GM12878 (cell line): ENCODE results near the gene ZFHX2.

ENCODE experiments used
- EZH2 ChIP-seq: IDR thresholded peaks from 2 replicates; pipeline ENCODE4 v1.6.1; 2012; ENCODE audit warnings: low read depth, mild to moderate bottlenecking, control low read depth, inconsistent platforms, low read length, borderline replicate concordance; ENCODE audit not compliant: control insufficient read depth
- FOS ChIP-seq: IDR thresholded peaks from 3 replicates; pipeline ENCODE4 v1.6.1; 2011; ENCODE audit warnings: borderline replicate concordance; ENCODE audit not compliant: insufficient read length; ENCODE audit errors: extremely low read depth
- GABPA ChIP-seq: IDR thresholded peaks from 2 replicates; pipeline ENCODE4 v1.6.1; 2014; ENCODE audit warnings: antibody characterized with exemption, low read depth, mild to moderate bottlenecking, inconsistent platforms
- HCFC1 ChIP-seq: fragments of 150-350 bp; IDR thresholded peaks from 2 replicates; pipeline ENCODE4 v1.6.1; 2014; ENCODE audit warnings: low read length
- POLR2A ChIP-seq: IDR thresholded peaks from 2 replicates; pipeline ENCODE4 v1.6.1; 2011; ENCODE audit warnings: low read depth, mild to moderate bottlenecking, low read length
- SP1 ChIP-seq: IDR thresholded peaks from one replicate; pipeline ENCODE4 v1.6.1; 2011; ENCODE audit warnings: low read depth, low read length
- TARDBP ChIP-seq: IDR thresholded peaks from 2 replicates; pipeline ENCODE4 v1.6.1; 2016; ENCODE audit warnings: borderline replicate concordance
- ZNF207 ChIP-seq: fragments of 450-650 bp; IDR thresholded peaks from 2 replicates; pipeline ENCODE4 v1.6.1; 2014; ENCODE audit warnings: antibody characterized with exemption, mild to moderate bottlenecking, borderline replicate concordance

- no peak for TF ChIP-seq GABPA
- TF ChIP-seq SP1, result no peak
- TF ChIP-seq POLR2A, result no peak
- no peak for TF ChIP-seq EZH2
- TF ChIP-seq TARDBP, result no peak
- no peak for TF ChIP-seq ZNF207
- TF ChIP-seq FOS, result no peak
- TF ChIP-seq HCFC1, result no peak
Observed at GRCh38 chr14:23523229-23524016, 28.1 kb downstream of the ZFHX2 start.
